Gastroesophageal sphincter (tissue), 4 donors: Measurements from ENCODE around the gene FLYWCH2. TPM values are rescaled to one million over a fixed set of nuclear protein-coding genes. Genes with fewer than 3 reads are reported as not detected.

ENCODE experiments used
- ATAC-seq: fragments of 150-250 bp; one replicate; pipeline ENCODE4 v1.9.1; 2016; ENCODE audit warnings: mild to moderate bottlenecking, moderate library complexity
- H3K27ac ChIP-seq, 4 donors: fragments of 200-600 bp; sonication (generic) in 3 of 4; 1 replicate in 3 of 4; 2 replicates in 1 of 4; pipeline ENCODE4 v1.5.1; 2016 to 2019
- H3K27me3 ChIP-seq: fragments of 200-600 bp; sonication (generic); one replicate; pipeline ENCODE4 v1.5.1; 2019
- H3K36me3 ChIP-seq, 2 donors: fragments of 200-600 bp; sonication (generic); one replicate each; pipeline ENCODE4 v1.5.1; 2019; ENCODE audit warnings: control low read depth in 1 of 2
- H3K4me1 ChIP-seq, 3 donors: fragments of 200-600 bp; sonication (generic); 1 replicate in 2 of 3; 2 replicates in 1 of 3; pipeline ENCODE4 v1.5.1; 2016 to 2019; ENCODE audit warnings: control low read depth in 2 of 3
- H3K4me3 ChIP-seq, 2 donors: fragments of 200-600 bp; sonication (generic); one replicate each; pipeline ENCODE4 v1.5.1; 2019; ENCODE audit warnings: mild to moderate bottlenecking in 1 of 2, moderate library complexity in 1 of 2
- H3K9me3 ChIP-seq, 3 donors: fragments of 200-600 bp; sonication (generic); one replicate each; pipeline ENCODE4 v1.5.1; 2017 to 2019; ENCODE audit warnings: control low read depth in 2 of 3
- CTCF ChIP-seq, 4 experiments: fragments of 200-600 bp in 2 of 4; fragments of 450-650 bp in 2 of 4; sonication (generic) in 1 of 4; IDR thresholded peaks; one replicate each; pipeline ENCODE4 v1.5.1; 2017 to 2019; ENCODE audit warnings: antibody characterized with exemption in 4 of 4, mild to moderate bottlenecking in 2 of 4, moderate library complexity in 2 of 4
- EP300 ChIP-seq: sonication (generic); formaldehyde crosslinking; IDR thresholded peaks from one replicate; pipeline ENCODE4 v1.6.1; 2017; ENCODE audit warnings: antibody characterized with exemption, mild to moderate bottlenecking
- POLR2A ChIP-seq, 2 donors: fragments of 450-650 bp; IDR thresholded peaks; one replicate each; pipeline ENCODE4 v1.6.1; 2017; ENCODE audit warnings: antibody characterized with exemption in 2 of 2, mild to moderate bottlenecking in 2 of 2, moderate library complexity in 1 of 2
- POLR2AphosphoS5 ChIP-seq: sonication (generic); formaldehyde crosslinking; IDR thresholded peaks from one replicate; pipeline ENCODE4 v1.6.1; 2017; ENCODE audit warnings: antibody characterized with exemption
- WGBS, 2 donors: methylation state at CpG; one replicate each; pipeline ENCODE4 v1.1.5; 2018; ENCODE audit warnings: low coverage in 1 of 2; 5-methylcytosine and 5-hydroxymethylcytosine counted together
- total RNA-seq, 4 donors: library from RNA; depleted of rRNA; stranded (reverse); fragments of >200 nt; gene quantifications; one replicate each; pipeline ENCODE4 v1.1.0, GENCODE V29; 2016

The FLYWCH2 gene
- total RNA-seq, 4 donors from 2014 or later: 21.9 to 69.1 (median 38.8) TPM

DNA sequence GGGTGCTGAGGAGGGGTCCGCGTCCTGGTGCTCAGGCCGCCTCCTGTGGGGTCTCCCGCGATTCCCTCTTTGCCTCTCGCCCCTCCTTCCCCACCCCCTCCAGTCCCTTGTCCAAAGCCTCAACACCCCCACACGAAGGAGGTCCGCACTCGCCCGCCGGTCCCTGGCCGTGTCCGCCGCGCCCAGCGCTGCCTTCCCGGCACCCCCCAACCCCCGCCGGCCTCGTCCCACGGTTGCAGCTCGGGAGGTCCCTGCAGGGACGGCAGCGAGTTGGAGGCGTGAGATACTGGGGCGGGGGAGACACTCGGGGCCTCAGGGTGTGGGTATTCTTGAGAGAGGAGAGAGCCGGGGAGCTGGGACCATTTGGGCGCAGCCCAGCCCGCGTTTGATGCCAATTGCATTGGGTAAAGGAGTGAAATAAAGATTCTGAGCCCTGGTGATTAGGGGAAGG is 468 bp downstream of the FLYWCH2 start:
- no peaks in the 10 kb centered on the region for H3K27me3 ChIP-seq
- peak overlapping the region; percentile 86 to 90 for H3K4me3 ChIP-seq
- H3K27ac ChIP-seq: peak overlapping the region; percentile 95 to 99 (median 96)
- H3K9me3 ChIP-seq: no peaks in the 10 kb centered on the region
- H3K4me1 ChIP-seq: peaks cover 0 to 20% (median 4%) of the 10 kb centered on the region in 3 donors
- WGBS, 2 donors: 0% methylated on average over 3 of the region's 31 CpGs
- no peak for ATAC-seq
- H3K36me3 ChIP-seq: no peaks in the 10 kb centered on the region
- TF ChIP-seq CTCF (IDR thresholded peaks at IDR 0.05) (peak in 1 of 4 experiments; percentile 2), POLR2AphosphoS5 (no peak)

GRCh38 chr16:2884041-2884451 is 1.0 kb downstream of the FLYWCH2 start:
- Histone ChIP-seq H3K4me3 (peak overlapping the region; percentile 86 to 90), H3K36me3 (no peaks in the 10 kb centered on the region), H3K9me3 (no peaks in the 10 kb centered on the region), H3K27me3 (no peaks in the 10 kb centered on the region), H3K27ac (peak overlapping the region; percentile 95 to 99 (median 96)), H3K4me1 (peaks cover 0 to 20% (median 4%) of the 10 kb centered on the region in 3 donors)
- TF ChIP-seq CTCF (IDR thresholded peaks at IDR 0.05) (no peak), EP300 (no peak), POLR2AphosphoS5 (no peak), POLR2A (IDR thresholded peaks at IDR 0.05) (no peak)
- no peak for ATAC-seq
- WGBS, 2 donors: 40% methylated on average over 9 of the region's 18 CpGs; no CpG with 5 or more reads in 1 of the 2 donors

- ATAC-seq: no peak
- no peak for TF ChIP-seq POLR2AphosphoS5
- TF ChIP-seq CTCF (IDR thresholded peaks at IDR 0.05): no peak
- TF ChIP-seq EP300: no peak
- no peak for TF ChIP-seq POLR2A (IDR thresholded peaks at IDR 0.05)
- WGBS, 2 donors: 45 to 86% methylated on average over 4 to 7 of the region's 31 CpGs
Observed at GRCh38 chr16:2894231-2894630, 11.2 kb downstream of the FLYWCH2 start.

GRCh38 chr16:2895813-2896212 is 12.8 kb downstream of the FLYWCH2 start:
- Histone ChIP-seq H3K9me3 (no peaks in the 10 kb centered on the region), H3K27ac (no peak overlapping the region), H3K36me3 (peaks cover 0 to 65% of the 10 kb centered on the region in 2 donors), H3K4me3 (no peak overlapping the region), H3K27me3 (no peaks in the 10 kb centered on the region), H3K4me1 (peaks cover 0 to 7% (median 0%) of the 10 kb centered on the region in 3 donors)
- 37 to 80% methylated on average over 1 to 2 of the region's 4 CpGs for WGBS, 2 donors
- no peak for TF ChIP-seq CTCF (IDR thresholded peaks at IDR 0.05)
- no peak for TF ChIP-seq EP300
- no peak for ATAC-seq

More at GRCh38 chr16:2894231-2894630, 11.2 kb downstream of the FLYWCH2 start:
- Histone ChIP-seq H3K4me3 (no peak overlapping the region), H3K27ac (no peak overlapping the region), H3K27me3 (no peaks in the 10 kb centered on the region), H3K36me3 (peaks cover 0 to 49% of the 10 kb centered on the region in 2 donors), H3K9me3 (no peaks in the 10 kb centered on the region), H3K4me1 (peaks cover 0 to 14% (median 0%) of the 10 kb centered on the region in 3 donors)

GRCh38 chr16:2896480-2897010 is 13.5 kb downstream of the FLYWCH2 start:
- Histone ChIP-seq H3K27me3 (no peaks in the 10 kb centered on the region), H3K9me3 (no peaks in the 10 kb centered on the region), H3K4me1 (peaks cover 0 to under 1% (median 0%) of the 10 kb centered on the region in 3 donors), H3K36me3 (peaks cover 0 to 68% of the 10 kb centered on the region in 2 donors), H3K27ac (no peak overlapping the region), H3K4me3 (no peak overlapping the region)
- ATAC-seq: no peak
- TF ChIP-seq EP300 (no peak), POLR2A (IDR thresholded peaks at IDR 0.05) (no peak), POLR2AphosphoS5 (no peak), CTCF (IDR thresholded peaks at IDR 0.05) (no peak)
- 81% methylated on average over 3 of the region's 19 CpGs; no CpG with 5 or more reads in 1 of the 2 donors for WGBS, 2 donors
